OCI-LY1 (cell line): ENCODE results near the gene AKAP11.

Source experiments
- H2AFZ ChIP-seq: fragments of 200-600 bp; sonication (generic), shearing (Covaris generic); 2 replicates; pipeline ENCODE4 v1.6.0; 2014; ENCODE audit warnings: antibody characterized with exemption, mild to moderate bottlenecking, low read length
- H3F3A ChIP-seq: fragments of 200-600 bp; sonication (generic), shearing (Covaris generic); 2 replicates; pipeline ENCODE4 v1.6.0; 2014; ENCODE audit warnings: mild to moderate bottlenecking, antibody characterized with exemption, low read length, moderate library complexity; ENCODE audit not compliant: insufficient read depth
- H3K27ac ChIP-seq: fragments of 200-600 bp; sonication (generic); 2 replicates; pipeline ENCODE4 v1.5.1; 2014; ENCODE audit warnings: low read length, mixed run types, mild to moderate bottlenecking, low read depth; ENCODE audit not compliant: poor library complexity, severe bottlenecking
- H3K27me3 ChIP-seq: fragments of 200-600 bp; sonication (generic); 2 replicates; pipeline ENCODE4 v1.6.0; 2014; ENCODE audit warnings: antibody characterized with exemption, mild to moderate bottlenecking, low read length, moderate library complexity; ENCODE audit not compliant: insufficient read depth
- H3K36me3 ChIP-seq: fragments of 200-600 bp; sonication (generic); 2 replicates; pipeline ENCODE4 v1.6.1; 2014; ENCODE audit warnings: mild to moderate bottlenecking, antibody characterized with exemption, low read length, moderate library complexity, mixed read lengths; ENCODE audit not compliant: insufficient read depth
- H3K4me1 ChIP-seq: fragments of 200-600 bp; sonication (generic); 2 replicates; pipeline ENCODE4 v1.5.1; 2014; ENCODE audit warnings: mild to moderate bottlenecking, low read length, moderate library complexity; ENCODE audit not compliant: insufficient read depth, severe bottlenecking
- H3K4me2 ChIP-seq: fragments of 200-600 bp; sonication (generic), shearing (Covaris generic); 2 replicates; pipeline ENCODE4 v1.6.1; 2014; ENCODE audit warnings: low read length
- H3K4me3 ChIP-seq: fragments of 200-600 bp; sonication (generic); 2 replicates; pipeline ENCODE4 v1.5.1; 2014; ENCODE audit warnings: low read length, low read depth, mild to moderate bottlenecking, mixed read lengths; ENCODE audit not compliant: poor library complexity, severe bottlenecking
- H3K79me2 ChIP-seq: fragments of 200-600 bp; shearing (Covaris generic); 2 replicates; pipeline ENCODE4 v1.6.1; 2016; ENCODE audit warnings: mixed run types, low read length, mixed read lengths; ENCODE audit not compliant: insufficient read depth
- H3K9ac ChIP-seq: fragments of 200-600 bp; sonication (generic), shearing (Covaris generic); 2 replicates; pipeline ENCODE4 v1.6.1; 2014; ENCODE audit warnings: mild to moderate bottlenecking, low read length, mixed read lengths
- H3K9me2 ChIP-seq: fragments of 200-600 bp; sonication (generic), shearing (Covaris generic); 2 replicates; pipeline ENCODE4 v1.6.1; 2014; ENCODE audit warnings: low read depth, mild to moderate bottlenecking, low read length, mixed read lengths
- H3K9me3 ChIP-seq: fragments of 200-600 bp; shearing (Covaris generic); 2 replicates; pipeline ENCODE4 v1.6.1; 2014; ENCODE audit warnings: low read length, mixed read lengths
- H4K20me1 ChIP-seq: fragments of 200-600 bp; sonication (generic), shearing (Covaris generic); 2 replicates; pipeline ENCODE4 v1.6.0; 2016; ENCODE audit warnings: mild to moderate bottlenecking, low read length; ENCODE audit not compliant: insufficient read depth
- EZH2 ChIP-seq: fragments of 200-600 bp; sonication (generic), shearing (Covaris generic); IDR thresholded peaks from 2 replicates; pipeline ENCODE4 v1.8.0; 2017; ENCODE audit warnings: borderline replicate concordance, mixed run types, mild to moderate bottlenecking, antibody characterized with exemption, low read length, moderate library complexity, mixed read lengths
- TF ChIP-seq, protein P1 (sequence below): fragments of 200-600 bp; sonication (generic), shearing (Covaris generic); IDR thresholded peaks from 2 replicates; pipeline ENCODE4 v1.5.1; 2017; ENCODE audit warnings: mild to moderate bottlenecking, antibody characterized with exemption, low read length, moderate library complexity, mixed read lengths

Gene AKAP11

DNA sequence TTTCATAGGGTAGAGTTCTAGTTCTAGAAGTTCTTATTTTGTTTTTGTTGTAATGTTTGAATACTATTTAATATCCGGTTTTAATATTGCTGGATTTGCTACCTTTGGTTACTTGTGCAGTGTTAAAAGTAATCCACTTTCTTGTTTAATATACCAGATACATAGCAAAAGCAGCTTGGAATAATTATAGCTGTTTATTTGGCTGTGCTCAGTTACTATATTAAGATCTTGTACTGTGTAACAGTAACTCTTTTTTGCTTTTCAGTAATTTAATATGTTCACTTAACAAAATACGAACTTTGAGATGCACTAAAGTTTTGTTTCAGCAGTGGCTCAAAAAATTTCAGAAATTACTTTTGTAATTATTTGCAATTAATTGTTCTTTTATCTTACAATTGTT, 50.9 kb downstream of the AKAP11 start:
- H3K9ac ChIP-seq: no peak overlapping the region
- H3K4me1 ChIP-seq: no peaks in the 10 kb centered on the region
- no peaks in the 10 kb centered on the region for H3K9me3 ChIP-seq
- H3F3A ChIP-seq: no peaks in the 10 kb centered on the region
- peaks cover 37% of the 10 kb centered on the region for H3K36me3 ChIP-seq
- no peak overlapping the region for H3K4me2 ChIP-seq
- H3K27me3 ChIP-seq: no peaks in the 10 kb centered on the region
- TF ChIP-seq, protein P1, sequence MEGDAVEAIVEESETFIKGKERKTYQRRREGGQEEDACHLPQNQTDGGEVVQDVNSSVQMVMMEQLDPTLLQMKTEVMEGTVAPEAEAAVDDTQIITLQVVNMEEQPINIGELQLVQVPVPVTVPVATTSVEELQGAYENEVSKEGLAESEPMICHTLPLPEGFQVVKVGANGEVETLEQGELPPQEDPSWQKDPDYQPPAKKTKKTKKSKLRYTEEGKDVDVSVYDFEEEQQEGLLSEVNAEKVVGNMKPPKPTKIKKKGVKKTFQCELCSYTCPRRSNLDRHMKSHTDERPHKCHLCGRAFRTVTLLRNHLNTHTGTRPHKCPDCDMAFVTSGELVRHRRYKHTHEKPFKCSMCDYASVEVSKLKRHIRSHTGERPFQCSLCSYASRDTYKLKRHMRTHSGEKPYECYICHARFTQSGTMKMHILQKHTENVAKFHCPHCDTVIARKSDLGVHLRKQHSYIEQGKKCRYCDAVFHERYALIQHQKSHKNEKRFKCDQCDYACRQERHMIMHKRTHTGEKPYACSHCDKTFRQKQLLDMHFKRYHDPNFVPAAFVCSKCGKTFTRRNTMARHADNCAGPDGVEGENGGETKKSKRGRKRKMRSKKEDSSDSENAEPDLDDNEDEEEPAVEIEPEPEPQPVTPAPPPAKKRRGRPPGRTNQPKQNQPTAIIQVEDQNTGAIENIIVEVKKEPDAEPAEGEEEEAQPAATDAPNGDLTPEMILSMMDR: no peak
- TF ChIP-seq EZH2: no peak
- H2AFZ ChIP-seq: no peak overlapping the region
- no peaks in the 10 kb centered on the region for H3K9me2 ChIP-seq
- no peaks in the 10 kb centered on the region for H3K79me2 ChIP-seq
- H4K20me1 ChIP-seq: no peaks in the 10 kb centered on the region
- H3K4me3 ChIP-seq: no peak overlapping the region
- no peak overlapping the region for H3K27ac ChIP-seq

DNA sequence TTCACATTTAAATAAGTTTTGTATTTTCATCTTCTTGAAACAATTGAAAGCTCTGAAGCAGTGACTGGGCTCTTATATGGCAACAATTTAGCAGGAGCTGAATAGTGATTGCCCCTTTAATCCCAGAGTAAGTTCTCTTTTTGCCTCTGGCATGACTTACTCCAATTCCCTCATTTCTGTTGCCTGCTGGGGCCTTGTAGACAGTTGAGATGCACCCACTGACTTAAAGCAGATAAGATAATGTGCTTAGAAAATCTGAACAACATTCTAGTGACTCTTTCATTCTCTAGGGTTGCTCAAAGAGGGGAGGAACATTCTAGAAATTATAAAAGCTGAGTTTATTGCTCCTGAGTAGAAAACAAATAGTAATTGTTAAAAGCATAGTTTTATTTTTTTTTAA, 52.8 kb downstream of the AKAP11 start:
- TF ChIP-seq, protein P1: no peak
- TF ChIP-seq EZH2: no peak
- no peak overlapping the region for H3K27ac ChIP-seq
- H3K79me2 ChIP-seq: no peaks in the 10 kb centered on the region
- H3K9me3 ChIP-seq: no peaks in the 10 kb centered on the region
- H2AFZ ChIP-seq: no peak overlapping the region
- no peak overlapping the region for H3K4me2 ChIP-seq
- H3K4me3 ChIP-seq: no peak overlapping the region
- no peaks in the 10 kb centered on the region for H3K9me2 ChIP-seq
- H3K27me3 ChIP-seq: no peaks in the 10 kb centered on the region
- no peak overlapping the region for H3K9ac ChIP-seq
- H3K36me3 ChIP-seq: peaks cover 27% of the 10 kb centered on the region; the same call in 1 of the 2 replicates
- no peaks in the 10 kb centered on the region for H4K20me1 ChIP-seq
- no peaks in the 10 kb centered on the region for H3K4me1 ChIP-seq
- H3F3A ChIP-seq: no peaks in the 10 kb centered on the region

DNA sequence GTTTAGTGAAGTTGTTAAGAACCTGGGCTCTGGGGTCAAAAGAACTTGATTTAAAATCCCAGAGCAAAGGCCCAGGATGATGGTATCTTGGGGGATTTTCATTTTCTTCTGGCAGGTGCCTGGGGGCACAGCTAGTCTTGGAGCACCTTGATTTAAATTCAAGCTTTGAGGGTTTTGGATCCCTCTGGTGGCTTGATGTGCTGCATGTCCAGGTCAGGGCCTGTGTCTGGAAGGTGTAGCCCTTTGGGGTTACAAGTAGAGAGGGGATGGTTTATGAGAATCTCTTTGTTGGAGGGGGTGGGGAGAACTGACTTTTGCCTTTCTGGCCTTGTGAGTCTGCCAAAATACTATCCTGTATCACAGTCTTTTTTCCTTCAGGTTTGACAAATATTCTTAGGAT, 55.8 kb downstream of the AKAP11 start:
- H3K4me1 ChIP-seq: no peaks in the 10 kb centered on the region
- H3K4me2 ChIP-seq: no peak overlapping the region
- no peak overlapping the region for H3K4me3 ChIP-seq
- H3K9me2 ChIP-seq: no peaks in the 10 kb centered on the region
- no peak for TF ChIP-seq EZH2
- TF ChIP-seq, protein P1: no peak
- no peaks in the 10 kb centered on the region for H3K9me3 ChIP-seq
- H3K9ac ChIP-seq: no peak overlapping the region
- no peak overlapping the region for H2AFZ ChIP-seq
- no peaks in the 10 kb centered on the region for H3F3A ChIP-seq
- no peaks in the 10 kb centered on the region for H4K20me1 ChIP-seq
- H3K36me3 ChIP-seq: 0 out of 2 replicates have a peak, but pooled peaks cover 5% of the 10 kb centered on the region
- no peaks in the 10 kb centered on the region for H3K79me2 ChIP-seq
- no peak overlapping the region for H3K27ac ChIP-seq
- no peaks in the 10 kb centered on the region for H3K27me3 ChIP-seq
